Lower leg skin (tissue), 4 donors: ENCODE measurements around the gene SERPINA3. TPM values are rescaled to one million over a fixed set of nuclear protein-coding genes. Genes with fewer than 3 reads are reported as not detected.

Experiments used
- DNase-seq, 2 donors: peaks; one replicate each; pipeline ENCODE4 v3.0.0-alpha.2; 2019; ENCODE audit warnings: low spot score in 2 of 2
- H3K4me3 ChIP-seq: fragments of 200-600 bp; sonication (generic); 2 replicates; pipeline ENCODE4 v1.5.1; 2017; ENCODE audit warnings: mild to moderate bottlenecking, low read depth; ENCODE audit not compliant: poor library complexity, severe bottlenecking
- POLR2A ChIP-seq, 2 donors: fragments of 450-650 bp; IDR thresholded peaks; one replicate each; pipeline ENCODE4 v1.6.1; 2016 to 2017; ENCODE audit warnings: antibody characterized with exemption in 2 of 2, mild to moderate bottlenecking in 1 of 2, moderate library complexity in 1 of 2
- WGBS, 2 donors: methylation state at CpG; one replicate each; pipeline ENCODE4 v1.1.5; 2018; 5-methylcytosine and 5-hydroxymethylcytosine counted together
- intact Hi-C: fragments of 100-400 bp; cut with DNase I; formaldehyde crosslinking; loops from one replicate; pipeline ENCODE4 v1.15.0; 2023; ENCODE audit warnings: low total_unique reads
- total RNA-seq, 4 donors: library from RNA; depleted of rRNA; stranded (reverse); fragments of >200 nt; gene quantifications; one replicate each; pipeline ENCODE4 v1.1.0, GENCODE V29; 2016
- TF ChIP-seq, protein P1 (sequence below), 3 donors: fragments of 450-650 bp; IDR thresholded peaks; one replicate each; pipeline ENCODE4 v1.5.1; 2016; ENCODE audit warnings: antibody characterized with exemption in 3 of 3, mild to moderate bottlenecking in 3 of 3, moderate library complexity in 2 of 3

SERPINA3 gene
- total RNA-seq, 4 donors from 2014 or later: 9.9 to 95.8 (median 25.7) TPM

DNA sequence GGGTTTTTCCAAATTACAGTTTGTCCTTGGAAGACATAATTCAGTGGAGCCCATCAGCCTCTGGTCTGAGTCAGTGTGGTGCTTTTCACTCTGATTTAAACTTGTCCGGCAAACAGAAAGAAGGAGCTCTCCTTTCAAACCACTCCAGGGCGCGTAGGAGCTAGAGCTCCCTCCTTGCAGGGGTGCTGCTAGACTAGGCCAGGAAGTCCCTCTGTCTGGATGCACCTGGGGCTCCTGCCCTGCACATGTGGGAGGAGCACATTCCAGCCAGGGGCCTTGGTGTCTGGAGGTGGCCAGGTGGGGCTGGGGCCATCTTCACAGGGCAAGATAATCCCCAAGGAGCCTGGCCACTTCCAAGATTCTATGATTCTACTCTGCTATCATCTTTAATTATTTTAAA lies 3.1 kb downstream of the SERPINA3 start:
- intact Hi-C loops: no loop called here
- DNase-seq: peak in 1 of 2 donors; percentile 50
- 81 to 86% methylated on average over 3 of the region's 3 CpGs for WGBS, 2 donors
- TF ChIP-seq, protein P1, sequence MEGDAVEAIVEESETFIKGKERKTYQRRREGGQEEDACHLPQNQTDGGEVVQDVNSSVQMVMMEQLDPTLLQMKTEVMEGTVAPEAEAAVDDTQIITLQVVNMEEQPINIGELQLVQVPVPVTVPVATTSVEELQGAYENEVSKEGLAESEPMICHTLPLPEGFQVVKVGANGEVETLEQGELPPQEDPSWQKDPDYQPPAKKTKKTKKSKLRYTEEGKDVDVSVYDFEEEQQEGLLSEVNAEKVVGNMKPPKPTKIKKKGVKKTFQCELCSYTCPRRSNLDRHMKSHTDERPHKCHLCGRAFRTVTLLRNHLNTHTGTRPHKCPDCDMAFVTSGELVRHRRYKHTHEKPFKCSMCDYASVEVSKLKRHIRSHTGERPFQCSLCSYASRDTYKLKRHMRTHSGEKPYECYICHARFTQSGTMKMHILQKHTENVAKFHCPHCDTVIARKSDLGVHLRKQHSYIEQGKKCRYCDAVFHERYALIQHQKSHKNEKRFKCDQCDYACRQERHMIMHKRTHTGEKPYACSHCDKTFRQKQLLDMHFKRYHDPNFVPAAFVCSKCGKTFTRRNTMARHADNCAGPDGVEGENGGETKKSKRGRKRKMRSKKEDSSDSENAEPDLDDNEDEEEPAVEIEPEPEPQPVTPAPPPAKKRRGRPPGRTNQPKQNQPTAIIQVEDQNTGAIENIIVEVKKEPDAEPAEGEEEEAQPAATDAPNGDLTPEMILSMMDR (IDR thresholded peaks at IDR 0.05): no peak
- no peak for TF ChIP-seq POLR2A (IDR thresholded peaks at IDR 0.05)
- H3K4me3 ChIP-seq: no peak overlapping the region

DNA sequence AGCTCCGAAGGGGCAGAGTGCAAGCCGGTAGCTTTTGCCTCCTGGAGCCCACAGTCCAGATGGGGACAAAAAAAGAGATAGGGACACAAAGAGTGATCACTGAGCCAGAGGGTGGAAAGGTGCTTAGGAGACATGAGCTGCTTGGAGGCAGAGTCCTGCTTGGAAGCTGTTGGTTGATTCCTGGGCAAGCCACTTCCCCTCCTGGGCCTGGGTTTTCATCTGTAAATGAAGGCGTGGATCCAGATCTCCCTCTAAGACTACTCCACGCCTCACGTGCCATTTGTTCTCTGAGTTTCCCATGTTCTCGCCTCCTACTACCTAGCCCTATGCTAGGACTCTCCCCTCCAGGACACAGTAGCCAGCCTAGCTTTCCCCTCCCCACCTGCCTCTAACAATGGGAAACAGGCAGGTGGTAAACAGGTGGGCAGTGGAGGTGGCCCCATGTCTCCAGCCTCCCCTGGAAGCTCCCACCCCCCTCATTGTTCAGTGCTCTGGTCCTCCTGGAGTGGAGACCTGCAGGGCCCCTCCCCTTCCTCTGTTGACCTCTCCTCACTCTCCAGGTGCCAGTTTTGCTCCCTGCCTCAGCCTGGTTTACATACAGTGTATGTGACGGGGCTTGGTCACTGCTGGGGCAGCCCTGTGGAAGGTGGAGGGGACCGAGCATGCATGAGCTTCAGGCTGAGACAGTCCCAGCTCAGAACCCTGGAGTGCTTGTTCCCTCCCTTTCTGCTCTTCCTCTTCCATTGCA lies 3.8 kb downstream of the SERPINA3 start:
- 95 to 96% methylated on average over 8 of the region's 8 CpGs for WGBS, 2 donors
- TF ChIP-seq POLR2A (IDR thresholded peaks at IDR 0.05): no peak
- TF ChIP-seq, protein P1 (IDR thresholded peaks at IDR 0.05): no peak
- peak in 1 of 2 donors; percentile 62 for DNase-seq
- intact Hi-C loops: no loop called here
- no peak overlapping the region for H3K4me3 ChIP-seq

DNA sequence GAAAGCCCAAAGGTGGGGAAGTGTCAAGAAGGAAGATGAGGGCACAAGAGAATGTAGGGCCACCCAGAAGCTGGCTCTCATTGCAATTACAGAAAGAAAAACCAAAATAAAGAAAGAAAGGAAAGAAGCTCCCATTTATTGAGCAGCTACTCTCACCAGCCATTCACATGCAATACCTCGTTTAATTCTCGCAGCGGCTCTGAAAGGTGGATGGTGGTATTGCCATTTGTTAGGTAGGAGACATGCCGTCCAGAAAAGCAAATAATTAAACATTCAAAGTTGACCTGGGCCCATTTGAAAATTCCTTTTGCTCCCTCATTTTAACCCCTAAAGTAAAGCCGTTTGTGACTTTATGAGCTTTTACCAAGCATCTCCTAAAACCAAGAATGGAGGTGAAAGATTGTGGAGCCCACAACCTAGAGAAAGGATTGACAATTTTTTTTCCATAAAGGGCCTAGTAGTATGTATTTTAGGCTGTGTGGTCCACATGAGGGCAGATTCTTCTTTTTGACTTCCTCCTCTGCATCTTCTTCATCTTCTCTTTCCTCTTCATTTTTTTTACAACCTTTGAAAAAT lies 5.3 kb downstream of the SERPINA3 start:
- H3K4me3 ChIP-seq: no peak overlapping the region
- intact Hi-C loops: no loop called here
- TF ChIP-seq, protein P1 (IDR thresholded peaks at IDR 0.05): no peak
- no peak for TF ChIP-seq POLR2A (IDR thresholded peaks at IDR 0.05)
- peak in 1 of 2 donors; percentile 28 for DNase-seq
- 88 to 92% methylated on average over 5 of the region's 5 CpGs for WGBS, 2 donors

DNA sequence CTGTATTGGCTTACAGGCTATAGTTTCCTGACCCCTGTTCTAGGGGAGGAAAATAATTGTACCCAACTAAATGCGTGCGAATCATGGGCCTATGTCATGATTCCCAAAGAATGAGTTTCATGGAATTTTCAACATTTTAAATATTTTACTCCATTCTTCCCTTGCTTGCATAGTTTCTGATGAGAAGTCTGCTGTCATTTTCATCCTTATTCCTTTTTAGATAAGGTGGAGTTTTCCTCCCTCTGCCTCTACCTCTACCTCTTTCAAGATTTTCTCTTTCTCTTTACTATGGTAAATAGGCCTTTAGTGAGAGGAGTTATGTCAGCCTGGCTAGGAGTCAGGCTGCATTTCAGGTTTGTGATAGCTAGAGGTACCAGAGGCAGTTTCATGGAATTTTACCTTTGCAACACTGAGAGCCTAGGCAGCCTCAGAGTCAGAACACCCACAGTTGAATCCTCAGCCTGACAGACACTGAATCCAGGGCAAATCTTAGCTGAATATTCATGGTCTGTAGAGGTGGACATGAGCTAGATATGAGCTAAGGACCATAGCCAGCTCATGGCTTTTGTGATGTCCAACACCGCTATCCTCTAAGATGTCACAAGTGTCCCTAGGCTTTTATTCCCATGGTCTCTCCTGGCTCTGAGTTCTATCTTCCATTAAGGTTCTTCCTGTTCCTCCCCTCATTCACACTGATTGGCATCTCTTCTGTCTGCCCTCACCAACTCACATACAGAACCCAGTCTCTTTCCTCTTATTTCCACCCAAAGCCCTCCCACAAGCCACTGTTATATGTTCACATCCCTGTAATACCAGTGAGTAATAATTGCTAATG lies 6.0 kb downstream of the SERPINA3 start:
- TF ChIP-seq POLR2A (IDR thresholded peaks at IDR 0.05): no peak
- TF ChIP-seq, protein P1 (IDR thresholded peaks at IDR 0.05): no peak
- peak in 1 of 2 donors; percentile 31 for DNase-seq
- 92 to 99% methylated on average over 3 of the region's 3 CpGs for WGBS, 2 donors
- intact Hi-C loops: no loop called here
- no peak overlapping the region for H3K4me3 ChIP-seq

DNA sequence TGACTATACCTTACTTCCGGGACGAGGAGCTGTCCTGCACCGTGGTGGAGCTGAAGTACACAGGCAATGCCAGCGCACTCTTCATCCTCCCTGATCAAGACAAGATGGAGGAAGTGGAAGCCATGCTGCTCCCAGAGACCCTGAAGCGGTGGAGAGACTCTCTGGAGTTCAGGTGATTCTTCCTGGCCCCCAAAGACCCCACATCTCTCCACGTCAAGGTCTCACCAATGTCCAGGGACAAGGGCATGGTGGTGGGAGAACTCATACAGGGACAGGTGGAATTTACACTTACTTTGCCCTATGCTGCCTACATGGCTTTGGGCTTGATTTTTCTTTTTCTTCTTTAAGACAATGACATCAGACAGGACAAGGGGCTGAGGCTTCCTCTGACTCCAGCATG lies 7.1 kb downstream of the SERPINA3 start:
- peak in 1 of 2 donors; percentile 45 for DNase-seq
- intact Hi-C loops: no loop called here
- TF ChIP-seq POLR2A (IDR thresholded peaks at IDR 0.05): no peak
- TF ChIP-seq, protein P1 (IDR thresholded peaks at IDR 0.05): no peak
- no peak overlapping the region for H3K4me3 ChIP-seq
- 89 to 91% methylated on average over 6 of the region's 6 CpGs for WGBS, 2 donors
